Measurements from ENCODE around the gene TBC1D5.
A peak's percentile ranks its signal among the peaks of the same experiment; 100 is the strongest.
"Not testable (repeated sequence)": the region's sequence is repeated elsewhere in the genome, so short reads cannot be mapped to it uniquely, and the experiment has no call there.

TBC1D5 gene

GRCh38 chr3:17355591-17355990 is 386.8 kb downstream of the TBC1D5 start:
- Mint-ChIP-seq H3K27me3 (no peaks in the 10 kb centered on the region), H3K9me3 (peaks cover 3% of the 10 kb centered on the region), H3K36me3 (ENCODE audit: low read depth) (peaks cover 19% of the 10 kb centered on the region), H3K4me3 (no peak overlapping the region), H3K4me1 (ENCODE audit: low read depth) (no peaks in the 10 kb centered on the region), H3K27ac (no peak overlapping the region)
- DNase-seq: no peak

- Mint-ChIP-seq H3K36me3 (ENCODE audit: low read depth) (peaks cover 19% of the 10 kb centered on the region), H3K27me3 (no peaks in the 10 kb centered on the region), H3K4me3 (no peak overlapping the region), H3K9me3 (peaks cover 3% of the 10 kb centered on the region), H3K27ac (no peak overlapping the region), H3K4me1 (ENCODE audit: low read depth) (no peaks in the 10 kb centered on the region)
- no peak for DNase-seq
Measured at GRCh38 chr3:17354341-17354740, 388.1 kb downstream of the TBC1D5 start.

GRCh38 chr3:17352620-17353019 is 389.8 kb downstream of the TBC1D5 start:
- Mint-ChIP-seq H3K4me3 (no peak overlapping the region), H3K4me1 (ENCODE audit: low read depth) (peaks cover 3% of the 10 kb centered on the region), H3K36me3 (ENCODE audit: low read depth) (peaks cover 22% of the 10 kb centered on the region), H3K27me3 (no peaks in the 10 kb centered on the region), H3K9me3 (peaks cover 3% of the 10 kb centered on the region), H3K27ac (no peak overlapping the region)
- DNase-seq: no peak

- H3K36me3 Mint-ChIP-seq (ENCODE audit: low read depth): peaks cover 22% of the 10 kb centered on the region
- DNase-seq; H3K27me3 Mint-ChIP-seq; H3K4me3 Mint-ChIP-seq; H3K9me3 Mint-ChIP-seq; H3K27ac Mint-ChIP-seq; H3K4me1 Mint-ChIP-seq (ENCODE audit: low read depth): not testable (repeated sequence)
Measured at GRCh38 chr3:17351193-17351592, 391.2 kb downstream of the TBC1D5 start.

- H3K4me3 Mint-ChIP-seq: no peak overlapping the region
- peaks cover 3% of the 10 kb centered on the region for H3K4me1 Mint-ChIP-seq (ENCODE audit: low read depth)
Measured at GRCh38 chr3:17349093-17349492, 393.3 kb downstream of the TBC1D5 start.

GRCh38 chr3:17342119-17342518 is 400.3 kb downstream of the TBC1D5 start:
- H3K9me3 Mint-ChIP-seq: no peaks in the 10 kb centered on the region
- no peak overlapping the region for H3K4me3 Mint-ChIP-seq
- no peaks in the 10 kb centered on the region for H3K27me3 Mint-ChIP-seq
- no peak for DNase-seq
- no peaks in the 10 kb centered on the region for H3K4me1 Mint-ChIP-seq (ENCODE audit: low read depth)
- peaks cover 2% of the 10 kb centered on the region for H3K36me3 Mint-ChIP-seq (ENCODE audit: low read depth)
- no peak overlapping the region for H3K27ac Mint-ChIP-seq

More at GRCh38 chr3:17349093-17349492, 393.3 kb downstream of the TBC1D5 start:
- peaks cover 16% of the 10 kb centered on the region for H3K36me3 Mint-ChIP-seq (ENCODE audit: low read depth)
- H3K9me3 Mint-ChIP-seq: peaks cover 3% of the 10 kb centered on the region
- no peak for DNase-seq
- no peaks in the 10 kb centered on the region for H3K27me3 Mint-ChIP-seq
- H3K27ac Mint-ChIP-seq: no peak overlapping the region

GRCh38 chr3:17340693-17341092 is 401.7 kb downstream of the TBC1D5 start:
- no peaks in the 10 kb centered on the region for H3K9me3 Mint-ChIP-seq
- peaks cover 1% of the 10 kb centered on the region for H3K4me1 Mint-ChIP-seq (ENCODE audit: low read depth)
- DNase-seq: no peak
- no peak overlapping the region for H3K27ac Mint-ChIP-seq
- no peaks in the 10 kb centered on the region for H3K27me3 Mint-ChIP-seq
- H3K4me3 Mint-ChIP-seq: no peak overlapping the region
- peaks cover 8% of the 10 kb centered on the region for H3K36me3 Mint-ChIP-seq (ENCODE audit: low read depth)

- Mint-ChIP-seq H3K27me3 (no peaks in the 10 kb centered on the region), H3K27ac (no peak overlapping the region), H3K9me3 (no peaks in the 10 kb centered on the region), H3K4me1 (ENCODE audit: low read depth) (peaks cover 1% of the 10 kb centered on the region), H3K4me3 (no peak overlapping the region), H3K36me3 (ENCODE audit: low read depth) (peaks cover 8% of the 10 kb centered on the region)
- no peak for DNase-seq
Measured at GRCh38 chr3:17340261-17340660, 402.2 kb downstream of the TBC1D5 start.

GRCh38 chr3:17339132-17339575 is 403.3 kb downstream of the TBC1D5 start:
- no peak for DNase-seq
- Mint-ChIP-seq H3K4me3 (no peak overlapping the region), H3K27ac (no peak overlapping the region), H3K9me3 (no peaks in the 10 kb centered on the region), H3K27me3 (no peaks in the 10 kb centered on the region), H3K36me3 (ENCODE audit: low read depth) (peaks cover 8% of the 10 kb centered on the region), H3K4me1 (ENCODE audit: low read depth) (peaks cover 1% of the 10 kb centered on the region)

GRCh38 chr3:17336291-17336690 is 406.1 kb downstream of the TBC1D5 start:
- Mint-ChIP-seq H3K4me1 (ENCODE audit: low read depth) (peaks cover 1% of the 10 kb centered on the region), H3K27me3 (no peaks in the 10 kb centered on the region), H3K27ac (no peak overlapping the region), H3K4me3 (no peak overlapping the region), H3K9me3 (no peaks in the 10 kb centered on the region), H3K36me3 (ENCODE audit: low read depth) (peaks cover 6% of the 10 kb centered on the region)
- DNase-seq: no peak

- Mint-ChIP-seq H3K9me3 (no peaks in the 10 kb centered on the region), H3K27me3 (no peaks in the 10 kb centered on the region), H3K36me3 (ENCODE audit: low read depth) (peaks cover 6% of the 10 kb centered on the region), H3K4me3 (no peak overlapping the region), H3K27ac (no peak overlapping the region), H3K4me1 (ENCODE audit: low read depth) (peaks cover 1% of the 10 kb centered on the region)
- DNase-seq: no peak
Measured at GRCh38 chr3:17333893-17334292, 408.5 kb downstream of the TBC1D5 start.

GRCh38 chr3:17333446-17333845 is 409.0 kb downstream of the TBC1D5 start:
- H3K27ac Mint-ChIP-seq: no peak overlapping the region
- H3K9me3 Mint-ChIP-seq: no peaks in the 10 kb centered on the region
- H3K36me3 Mint-ChIP-seq (ENCODE audit: low read depth): peaks cover 6% of the 10 kb centered on the region
- H3K27me3 Mint-ChIP-seq: no peaks in the 10 kb centered on the region
- peaks cover 1% of the 10 kb centered on the region for H3K4me1 Mint-ChIP-seq (ENCODE audit: low read depth)
- no peak for DNase-seq
- H3K4me3 Mint-ChIP-seq: no peak overlapping the region

GRCh38 chr3:17330660-17331059 is 411.8 kb downstream of the TBC1D5 start:
- no peaks in the 10 kb centered on the region for H3K27me3 Mint-ChIP-seq
- H3K27ac Mint-ChIP-seq: no peak overlapping the region
- H3K36me3 Mint-ChIP-seq (ENCODE audit: low read depth): no peaks in the 10 kb centered on the region
- no peaks in the 10 kb centered on the region for H3K4me1 Mint-ChIP-seq (ENCODE audit: low read depth)
- H3K9me3 Mint-ChIP-seq: no peaks in the 10 kb centered on the region
- DNase-seq: no peak
- H3K4me3 Mint-ChIP-seq: no peak overlapping the region

- Mint-ChIP-seq H3K27me3 (no peaks in the 10 kb centered on the region), H3K27ac (no peak overlapping the region), H3K36me3 (ENCODE audit: low read depth) (no peaks in the 10 kb centered on the region), H3K4me3 (no peak overlapping the region), H3K4me1 (ENCODE audit: low read depth) (no peaks in the 10 kb centered on the region), H3K9me3 (no peaks in the 10 kb centered on the region)
- DNase-seq: no peak
Measured at GRCh38 chr3:17329927-17330326, 412.5 kb downstream of the TBC1D5 start.

- Mint-ChIP-seq H3K9me3 (no peaks in the 10 kb centered on the region), H3K27me3 (no peaks in the 10 kb centered on the region), H3K4me3 (peak overlapping the region; percentile 36), H3K4me1 (ENCODE audit: low read depth) (peaks cover 22% of the 10 kb centered on the region), H3K27ac (no peak overlapping the region), H3K36me3 (ENCODE audit: low read depth) (peaks cover 14% of the 10 kb centered on the region)
- no peak for DNase-seq
Measured at GRCh38 chr3:17322106-17322793, 420.2 kb downstream of the TBC1D5 start.

GRCh38 chr3:17320266-17320665 is 422.2 kb downstream of the TBC1D5 start:
- peaks cover 22% of the 10 kb centered on the region for H3K4me1 Mint-ChIP-seq (ENCODE audit: low read depth)
- peaks cover 16% of the 10 kb centered on the region for H3K36me3 Mint-ChIP-seq (ENCODE audit: low read depth)
- H3K9me3 Mint-ChIP-seq: no peaks in the 10 kb centered on the region
- no peak for DNase-seq
- H3K27me3 Mint-ChIP-seq: no peaks in the 10 kb centered on the region
- H3K27ac Mint-ChIP-seq: no peak overlapping the region
- H3K4me3 Mint-ChIP-seq: no peak overlapping the region
